Large intestine (tissue), 12 donors: ENCODE data around the gene LRIG2. TPM values are rescaled to one million over a fixed set of nuclear protein-coding genes. Genes with fewer than 3 reads are reported as not detected.
A peak's percentile ranks its signal among the peaks of the same experiment; 100 is the strongest.
"Not testable (repeated sequence)": the region's sequence is repeated elsewhere in the genome, so short reads cannot be mapped to it uniquely, and the experiment has no call there.

Experiments used
- DNase-seq, 2 donors: peaks; one replicate each; pipeline versions ENCODE4 v3.0.0 to v3.0.0-alpha.2; 2013
- H3K27ac ChIP-seq: one replicate; pipeline ENCODE4 v1.5.1; 2013; ENCODE audit warnings: low read length
- H3K27me3 ChIP-seq: 2 replicates; pipeline ENCODE4 v1.6.1; 2013; ENCODE audit warnings: low read length; ENCODE audit not compliant: control insufficient read depth, insufficient read depth
- H3K36me3 ChIP-seq: 2 replicates; pipeline ENCODE4 v1.6.1; 2013; ENCODE audit warnings: low read length; ENCODE audit not compliant: control insufficient read depth, insufficient read depth
- H3K4me1 ChIP-seq: one replicate; pipeline ENCODE4 v1.6.1; 2013; ENCODE audit warnings: low read length; ENCODE audit not compliant: control insufficient read depth, insufficient read depth
- H3K4me3 ChIP-seq: one replicate; pipeline ENCODE4 v1.5.1; 2013; ENCODE audit warnings: low read length
- H3K9me3 ChIP-seq: one replicate; pipeline ENCODE4 v1.6.1; 2013; ENCODE audit warnings: mild to moderate bottlenecking, low read depth, low read length, moderate library complexity; ENCODE audit not compliant: control insufficient read depth
- WGBS: methylation state at CpG from one replicate; pipeline ENCODE4 v1.1.5; 2013; ENCODE audit warnings: low lambda C conversion rate; ENCODE audit not compliant: insufficient coverage; 5-methylcytosine and 5-hydroxymethylcytosine counted together
- long read RNA-seq, 11 donors: transcript quantifications; one replicate each; lab custom pipeline, GENCODE V29; 2026
- polyA plus RNA-seq: library from polyadenylated mRNA; unstranded; fragments of 120-200 nt; gene quantifications from one replicate; pipeline ENCODE4 v1.2.1, GENCODE V29; 2013

LRIG2 gene
- 12.6 TPM for polyA plus RNA-seq
- long read RNA-seq, donor 1 = 0 reads
- long read RNA-seq, donor 2, full-length matches to known transcripts = 2 of 10 reads
- long read RNA-seq, donor 2, partial matches to known transcripts = 8 of 10 reads
- long read RNA-seq, donor 2, other reads (novel, unspliced or antisense) = 0 of 10 reads
- long read RNA-seq, donor 3 = 0 reads
- long read RNA-seq, donor 4 = 0 reads
- long read RNA-seq, donor 5, full-length matches to known transcripts = 2 of 2 reads
- long read RNA-seq, donor 5, partial matches to known transcripts = 0 of 2 reads
- long read RNA-seq, donor 5, other reads (novel, unspliced or antisense) = 0 of 2 reads
- long read RNA-seq, donor 6, full-length matches to known transcripts = 3 of 14 reads
- long read RNA-seq, donor 6, partial matches to known transcripts = 11 of 14 reads
- long read RNA-seq, donor 6, other reads (novel, unspliced or antisense) = 0 of 14 reads
- long read RNA-seq, donor 7 = 0 reads
- long read RNA-seq, donor 8, partial matches to known transcripts = 11 of 12 reads
- long read RNA-seq, donor 8, other reads (novel, unspliced or antisense) = 0 of 12 reads
- long read RNA-seq, donor 9, full-length matches to known transcripts = 2 of 2 reads
- long read RNA-seq, donor 9, partial matches to known transcripts = 0 of 2 reads
- long read RNA-seq, donor 9, other reads (novel, unspliced or antisense) = 0 of 2 reads
- long read RNA-seq, donor 10, full-length matches to known transcripts = 2 of 2 reads
- long read RNA-seq, donor 10, partial matches to known transcripts = 0 of 2 reads
- long read RNA-seq, donor 10, other reads (novel, unspliced or antisense) = 0 of 2 reads
- long read RNA-seq, donor 11, partial matches to known transcripts = 6 of 6 reads
- long read RNA-seq, donor 11, other reads (novel, unspliced or antisense) = 0 of 6 reads

GRCh38 chr1:113072757-113073478, at the start of gene LRIG2:
LRIG2 (plus strand) TSS chr1:113073198; CDS start chr1:113073407, 209 bp downstream.
- H3K27me3 ChIP-seq = no peaks in the 10 kb centered on the region
- DNase-seq = peak; percentile 99 to 100
- peak within 1 kb of the TSS; percentile 98 for H3K27ac ChIP-seq
- H3K9me3 ChIP-seq = no peaks in the 10 kb centered on the region
- WGBS = no CpG with 5 or more reads among the region's 49 CpGs
- H3K4me1 ChIP-seq = peaks cover 12% of the 10 kb centered on the region
- peaks cover 2% of the 10 kb centered on the region for H3K36me3 ChIP-seq
- H3K4me3 ChIP-seq = peak within 1 kb of the TSS; percentile 89

GRCh38 chr1:113023316-113023715, 49.7 kb upstream of the LRIG2 start:
- not testable (repeated sequence) for H3K27me3 ChIP-seq, H3K36me3 ChIP-seq, H3K4me1 ChIP-seq, DNase-seq, H3K4me3 ChIP-seq, H3K27ac ChIP-seq, H3K9me3 ChIP-seq
- WGBS = 100% methylated on average over 1 of the region's 4 CpGs

GRCh38 chr1:113027007-113027406, 46.0 kb upstream of the LRIG2 start:
- DNase-seq = no peak
- no peaks in the 10 kb centered on the region for H3K4me1 ChIP-seq
- H3K36me3 ChIP-seq = no peaks in the 10 kb centered on the region
- WGBS = no CpG with 5 or more reads among the region's 5 CpGs
- H3K27me3 ChIP-seq = no peaks in the 10 kb centered on the region
- no peaks in the 10 kb centered on the region for H3K9me3 ChIP-seq
- no peak overlapping the region for H3K4me3 ChIP-seq
- H3K27ac ChIP-seq = no peak overlapping the region

- Histone ChIP-seq H3K4me3 (no peak overlapping the region), H3K27ac (no peak overlapping the region), H3K4me1 (no peaks in the 10 kb centered on the region), H3K9me3 (no peaks in the 10 kb centered on the region), H3K36me3 (no peaks in the 10 kb centered on the region), H3K27me3 (no peaks in the 10 kb centered on the region)
- DNase-seq = no peak
Observed at GRCh38 chr1:113027449-113027848, 45.5 kb upstream of the LRIG2 start.

GRCh38 chr1:113029822-113030221, 43.2 kb upstream of the LRIG2 start:
- no CpG with 5 or more reads among the region's 1 CpG for WGBS
- no peak for DNase-seq

GRCh38 chr1:113031171-113031933, 41.6 kb upstream of the LRIG2 start:
- Histone ChIP-seq H3K27ac (no peak overlapping the region), H3K36me3 (no peaks in the 10 kb centered on the region), H3K4me1 (no peaks in the 10 kb centered on the region), H3K27me3 (no peaks in the 10 kb centered on the region), H3K4me3 (no peak overlapping the region), H3K9me3 (no peaks in the 10 kb centered on the region)
- 80% methylated on average over 2 of the region's 8 CpGs for WGBS
- DNase-seq = no peak

More at GRCh38 chr1:113029822-113030221, 43.2 kb upstream of the LRIG2 start:
- Histone ChIP-seq H3K27me3 (no peaks in the 10 kb centered on the region), H3K27ac (no peak overlapping the region), H3K36me3 (no peaks in the 10 kb centered on the region), H3K9me3 (no peaks in the 10 kb centered on the region), H3K4me3 (no peak overlapping the region), H3K4me1 (no peaks in the 10 kb centered on the region)

GRCh38 chr1:113035086-113035485, 37.9 kb upstream of the LRIG2 start:
- Histone ChIP-seq H3K27ac (no peak overlapping the region), H3K36me3 (no peaks in the 10 kb centered on the region), H3K9me3 (no peaks in the 10 kb centered on the region), H3K27me3 (no peaks in the 10 kb centered on the region), H3K4me1 (no peaks in the 10 kb centered on the region), H3K4me3 (no peak overlapping the region)
- WGBS = 89% methylated on average over 3 of the region's 5 CpGs
- DNase-seq = no peak

GRCh38 chr1:113036639-113037321, 36.2 kb upstream of the LRIG2 start:
- no peaks in the 10 kb centered on the region for H3K36me3 ChIP-seq

GRCh38 chr1:113040041-113040440, 33.0 kb upstream of the LRIG2 start:
- Histone ChIP-seq H3K9me3 (no peaks in the 10 kb centered on the region), H3K36me3 (no peaks in the 10 kb centered on the region), H3K27me3 (no peaks in the 10 kb centered on the region), H3K4me3 (no peak overlapping the region), H3K4me1 (peaks cover 24% of the 10 kb centered on the region), H3K27ac (no peak overlapping the region)
- WGBS = 8% methylated on average over 2 of the region's 2 CpGs
- peak in 1 of 2 donors; percentile 29 for DNase-seq

More at GRCh38 chr1:113036639-113037321, 36.2 kb upstream of the LRIG2 start:
- Histone ChIP-seq H3K9me3 (no peaks in the 10 kb centered on the region), H3K27ac (no peak overlapping the region), H3K27me3 (no peaks in the 10 kb centered on the region), H3K4me1 (peaks cover 2% of the 10 kb centered on the region), H3K4me3 (no peak overlapping the region)
- DNase-seq = no peak
- WGBS = no CpG with 5 or more reads among the region's 2 CpGs
